Right lobe of liver (tissue), 4 donors: ENCODE measurements around the gene PRADC1.

Source experiments
- POLR2A ChIP-seq: fragments of 450-650 bp; IDR thresholded peaks from one replicate; pipeline ENCODE4 v1.6.1; 2017; ENCODE audit warnings: antibody characterized with exemption, mild to moderate bottlenecking
- TF ChIP-seq, protein P1 (sequence below), 4 donors: fragments of 200-600 bp in 3 of 4; fragments of 450-650 bp in 1 of 4; IDR thresholded peaks; one replicate each; pipeline versions ENCODE4 v1.5.1 to v1.8.0; 2016 to 2022; ENCODE audit warnings: antibody characterized with exemption in 4 of 4, mild to moderate bottlenecking in 2 of 4
- donor health status: DM: no; HTN: no; CAD: no.
- donor health status: DM: no; HTN: no; CAD: no.
- donor health status: DM: no; HTN: yes; CAD: no.

DNA sequence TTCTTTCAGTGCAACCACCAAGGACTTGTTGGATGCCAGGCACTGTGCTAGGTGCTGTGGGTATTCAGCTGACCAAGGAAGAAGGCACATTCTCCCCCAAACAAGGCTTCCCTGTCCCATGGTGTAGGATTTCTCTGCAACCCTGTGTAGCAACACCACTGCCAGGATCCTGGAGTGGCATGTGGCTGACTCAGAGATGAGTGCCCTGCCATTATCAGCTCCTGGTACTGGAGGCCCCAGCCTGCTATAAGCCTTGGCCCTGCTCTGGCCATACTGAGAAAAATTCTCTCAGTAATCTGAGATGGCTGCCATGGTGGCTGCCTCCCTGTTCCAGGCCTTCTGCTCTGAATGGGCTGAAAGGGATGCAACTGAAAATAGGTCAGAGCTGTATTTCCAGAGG is 14.7 kb downstream of the PRADC1 start:
- TF ChIP-seq, protein P1, sequence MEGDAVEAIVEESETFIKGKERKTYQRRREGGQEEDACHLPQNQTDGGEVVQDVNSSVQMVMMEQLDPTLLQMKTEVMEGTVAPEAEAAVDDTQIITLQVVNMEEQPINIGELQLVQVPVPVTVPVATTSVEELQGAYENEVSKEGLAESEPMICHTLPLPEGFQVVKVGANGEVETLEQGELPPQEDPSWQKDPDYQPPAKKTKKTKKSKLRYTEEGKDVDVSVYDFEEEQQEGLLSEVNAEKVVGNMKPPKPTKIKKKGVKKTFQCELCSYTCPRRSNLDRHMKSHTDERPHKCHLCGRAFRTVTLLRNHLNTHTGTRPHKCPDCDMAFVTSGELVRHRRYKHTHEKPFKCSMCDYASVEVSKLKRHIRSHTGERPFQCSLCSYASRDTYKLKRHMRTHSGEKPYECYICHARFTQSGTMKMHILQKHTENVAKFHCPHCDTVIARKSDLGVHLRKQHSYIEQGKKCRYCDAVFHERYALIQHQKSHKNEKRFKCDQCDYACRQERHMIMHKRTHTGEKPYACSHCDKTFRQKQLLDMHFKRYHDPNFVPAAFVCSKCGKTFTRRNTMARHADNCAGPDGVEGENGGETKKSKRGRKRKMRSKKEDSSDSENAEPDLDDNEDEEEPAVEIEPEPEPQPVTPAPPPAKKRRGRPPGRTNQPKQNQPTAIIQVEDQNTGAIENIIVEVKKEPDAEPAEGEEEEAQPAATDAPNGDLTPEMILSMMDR (IDR thresholded peaks at IDR 0.05): no peak
- TF ChIP-seq POLR2A: no peak
